ENCODE data around the gene CDX1. TPM values are rescaled to one million over a fixed set of nuclear protein-coding genes. Genes with fewer than 3 reads are reported as not detected.

The CDX1 gene
- total RNA-seq, result not detected

GRCh38 chr5:150166650-150167511 is at the start of gene CDX1:
TSS of gene CDX1 (plus strand) at chr5:150166778. CDS start at chr5:150166877, 99 bp downstream.

GRCh38 chr5:150155258-150156026 is 11.1 kb upstream of the CDX1 start, which contains the start of gene PDGFRB:
TSS of gene PDGFRB (minus strand) at chr5:150155845. CDS start at chr5:150137047, 18,798 bp downstream.

GRCh38 chr5:150189728-150190502 is 23.3 kb downstream of the CDX1 start, which contains the start of gene SLC6A7:
TSS of gene SLC6A7 (plus strand) at chr5:150190062. CDS start at chr5:150190328, 266 bp downstream.

Other genes starting within 250 kb of the CDX1 start
- not detected for gene PDE6A, start 222.0 kb upstream of the CDX1 start, total RNA-seq
- 1 to 10 TPM; 9.2 TPM for gene SLC26A2, start 206.0 kb upstream of the CDX1 start, total RNA-seq
- gene TIGD6, start 166.1 kb upstream of the CDX1 start, total RNA-seq, result 1 to 10 TPM; 2.5 TPM
- 10 to 100 TPM; 36.0 to 36.3 TPM for gene HMGXB3, start 166.0 kb upstream of the CDX1 start, total RNA-seq
- not detected for gene CSF1R, start 80.2 kb upstream of the CDX1 start, total RNA-seq
- gene PDGFRB, start 10.9 kb upstream of the CDX1 start, total RNA-seq, result 1 to 10 TPM; 3.2 to 4.5 TPM
- gene SLC6A7, start 23.3 kb downstream of the CDX1 start, total RNA-seq, result not detected
- gene CAMK2A, start 123.0 kb downstream of the CDX1 start, total RNA-seq, result not detected
- gene ARSI, start 136.1 kb downstream of the CDX1 start, total RNA-seq, result not detected
- 10 to 100 TPM; 51.1 to 56.0 TPM for gene TCOF1, start 190.9 kb downstream of the CDX1 start, total RNA-seq
- 100 to 1,000 TPM; 597 to 608 TPM for gene CD74, start 246.1 kb downstream of the CDX1 start, total RNA-seq